NCI-H748 (cell line): ENCODE results near the gene LAMTOR1.
A peak's percentile ranks its signal among the peaks of the same experiment; 100 is the strongest.

Source experiments
- DNase-seq: peaks from one replicate; lab custom pipeline; 2025; ENCODE audit not compliant: unreplicated experiment; lab: John Stamatoyannopoulos, UW

The LAMTOR1 gene

DNA sequence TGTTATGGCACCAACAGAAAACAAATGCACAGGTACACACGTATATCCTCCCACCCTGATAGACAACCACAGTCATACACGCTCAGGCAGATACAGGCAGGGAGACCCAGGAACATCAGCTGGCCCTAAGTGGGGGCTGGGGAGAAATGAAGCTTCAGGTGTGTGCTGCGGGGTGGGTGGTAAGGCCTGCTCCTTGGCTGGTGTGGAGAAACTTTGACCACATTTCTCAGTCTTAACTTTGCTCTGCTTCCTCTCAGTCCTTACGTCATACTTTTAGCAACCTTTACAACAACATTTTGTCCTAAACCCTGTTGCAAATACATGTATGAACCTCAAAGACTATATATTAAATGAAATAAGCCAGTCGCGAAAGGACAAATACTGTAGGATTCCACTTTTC lies 16.1 kb upstream of the LAMTOR1 start:
- DNase-seq, result no peak

DNA sequence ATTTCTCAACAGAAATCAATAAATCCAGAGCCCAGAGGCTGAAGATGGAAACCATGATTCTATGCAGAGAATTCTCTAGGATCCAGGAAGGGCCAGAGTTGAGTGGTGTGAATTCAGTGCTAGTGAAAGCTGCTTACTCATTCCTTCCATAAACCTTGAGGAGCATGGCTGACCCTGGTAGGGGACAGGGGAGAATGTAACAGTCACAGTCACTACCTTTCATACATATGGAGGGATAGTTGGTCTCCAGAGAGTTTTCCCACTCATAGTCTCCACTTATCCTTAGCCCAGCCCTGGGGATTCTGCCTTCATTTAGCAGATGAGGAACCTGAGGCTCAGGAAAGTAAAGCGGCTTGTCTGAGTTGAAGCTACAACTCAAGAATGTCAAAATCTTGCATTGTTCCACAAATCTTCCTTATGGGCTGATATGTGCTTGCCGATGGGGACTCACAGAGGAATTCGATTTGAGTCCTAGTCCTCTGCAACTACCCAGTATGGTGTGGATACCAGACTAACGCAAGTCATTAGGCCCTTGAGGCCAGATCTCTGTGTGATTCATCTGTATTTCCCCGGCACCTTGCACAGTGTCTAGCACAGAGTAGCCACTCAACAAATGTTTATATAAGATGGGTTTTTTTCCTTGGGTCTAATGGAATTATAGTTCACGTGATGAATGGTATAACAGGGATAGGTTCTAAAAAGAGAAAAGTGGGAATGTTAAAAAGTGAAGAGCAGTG lies 13.1 kb upstream of the LAMTOR1 start:
- DNase-seq, result no peak

DNA sequence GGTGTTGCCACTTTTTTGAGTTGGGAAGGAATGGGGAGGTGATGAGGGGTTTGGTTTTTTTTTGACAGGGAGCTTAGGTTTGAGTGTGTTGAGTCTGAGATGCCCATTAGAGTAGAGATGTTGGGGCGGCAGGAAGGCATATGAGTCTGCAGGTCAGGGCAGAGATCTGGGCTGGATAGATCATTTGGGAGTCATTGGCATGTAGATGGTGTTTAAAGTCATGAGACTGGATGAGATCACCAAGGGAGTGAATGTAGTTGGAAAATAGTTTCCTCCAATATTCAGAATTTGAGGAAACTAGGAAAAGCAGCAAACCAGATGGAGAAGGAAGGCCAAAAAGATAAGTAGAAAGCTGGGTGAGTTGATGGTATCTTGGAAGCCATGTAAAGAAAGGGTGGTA lies 11.5 kb upstream of the LAMTOR1 start:
- DNase-seq, result no peak

DNA sequence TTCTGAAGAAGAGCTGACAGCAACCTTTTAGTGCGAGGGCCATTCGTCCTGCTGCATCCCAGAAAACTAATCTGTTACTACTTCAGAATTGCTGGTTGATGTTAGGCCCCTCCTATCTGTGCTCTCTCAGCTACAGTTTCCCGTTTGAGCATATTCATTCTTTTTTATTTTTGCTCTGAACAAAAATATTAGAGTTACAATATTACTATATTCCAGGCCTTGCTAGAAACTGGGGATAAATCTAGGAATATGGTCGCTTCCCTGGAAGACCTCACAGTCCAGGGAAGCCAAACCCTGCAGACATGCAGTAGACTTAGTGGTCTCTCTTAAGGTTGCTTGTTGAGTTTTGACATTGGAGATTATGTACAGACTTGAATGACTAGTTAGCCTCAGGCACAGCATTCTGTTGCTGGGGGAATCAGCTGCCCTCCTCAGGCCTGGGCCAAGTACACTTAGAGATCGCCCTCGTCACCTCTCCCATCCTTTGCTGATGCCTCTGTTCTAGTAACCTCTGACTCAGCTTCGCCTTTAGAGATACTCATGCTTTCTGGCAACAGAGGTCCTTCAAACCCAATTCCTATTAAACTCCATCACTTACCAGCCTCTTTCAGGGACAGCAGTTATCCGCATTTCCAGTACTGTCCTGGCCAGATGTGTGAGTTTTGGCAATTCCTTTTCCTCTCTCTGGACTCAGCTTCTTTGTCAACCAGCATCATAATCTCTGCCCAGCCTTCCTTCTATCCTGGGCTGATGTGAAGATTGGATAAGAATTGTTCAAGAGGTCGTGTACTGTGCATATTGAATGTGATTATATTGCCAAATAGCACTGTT lies 10.1 kb upstream of the LAMTOR1 start:
- no peak for DNase-seq

DNA sequence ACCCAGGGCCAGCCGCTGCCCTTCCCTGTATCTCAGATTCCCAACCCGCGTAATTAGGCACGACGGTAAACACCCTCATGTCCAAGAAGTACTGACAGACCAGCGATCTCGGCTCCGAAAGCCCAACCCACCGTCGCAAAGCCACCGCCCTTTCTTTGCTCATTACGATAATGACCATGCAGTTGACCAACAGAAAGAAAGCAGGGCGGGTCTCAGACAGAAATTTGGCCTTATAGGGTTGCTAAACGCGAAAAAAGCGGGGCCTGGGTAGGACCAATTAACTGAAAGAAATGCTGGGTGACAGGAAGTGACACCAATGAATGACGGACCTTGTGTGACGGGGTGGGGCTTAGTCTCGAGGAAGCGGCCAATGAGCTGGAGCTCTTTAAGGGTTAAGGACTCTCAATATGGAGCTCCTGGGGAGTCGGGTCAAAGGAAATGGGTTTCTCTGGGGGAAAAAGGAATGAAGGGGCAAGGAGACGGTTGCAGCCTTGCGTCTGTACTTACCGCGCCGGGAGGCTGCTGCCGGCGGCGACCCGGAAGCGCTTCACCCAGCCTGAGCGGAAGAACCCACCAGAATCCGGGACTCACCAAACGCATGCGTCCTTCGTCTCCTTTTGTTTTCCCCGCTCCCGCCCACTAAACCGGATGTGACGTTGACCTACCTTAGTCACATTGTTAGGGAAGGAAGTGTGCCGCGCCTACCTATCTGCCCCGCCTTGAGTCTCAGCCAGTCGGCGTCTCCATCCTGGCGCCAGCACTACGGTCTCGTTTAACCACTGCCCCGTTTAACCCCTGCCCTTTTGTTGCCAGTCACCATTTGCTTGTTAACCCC lies 9.3 kb upstream of the LAMTOR1 start, which contains the start of gene ANAPC15:
Gene ANAPC15 (minus strand): TSS at position 553 of the 835 bp plus-strand sequence. CDS start 1,419 bp downstream, outside the sequence.
- peak; percentile 100 for DNase-seq

DNA sequence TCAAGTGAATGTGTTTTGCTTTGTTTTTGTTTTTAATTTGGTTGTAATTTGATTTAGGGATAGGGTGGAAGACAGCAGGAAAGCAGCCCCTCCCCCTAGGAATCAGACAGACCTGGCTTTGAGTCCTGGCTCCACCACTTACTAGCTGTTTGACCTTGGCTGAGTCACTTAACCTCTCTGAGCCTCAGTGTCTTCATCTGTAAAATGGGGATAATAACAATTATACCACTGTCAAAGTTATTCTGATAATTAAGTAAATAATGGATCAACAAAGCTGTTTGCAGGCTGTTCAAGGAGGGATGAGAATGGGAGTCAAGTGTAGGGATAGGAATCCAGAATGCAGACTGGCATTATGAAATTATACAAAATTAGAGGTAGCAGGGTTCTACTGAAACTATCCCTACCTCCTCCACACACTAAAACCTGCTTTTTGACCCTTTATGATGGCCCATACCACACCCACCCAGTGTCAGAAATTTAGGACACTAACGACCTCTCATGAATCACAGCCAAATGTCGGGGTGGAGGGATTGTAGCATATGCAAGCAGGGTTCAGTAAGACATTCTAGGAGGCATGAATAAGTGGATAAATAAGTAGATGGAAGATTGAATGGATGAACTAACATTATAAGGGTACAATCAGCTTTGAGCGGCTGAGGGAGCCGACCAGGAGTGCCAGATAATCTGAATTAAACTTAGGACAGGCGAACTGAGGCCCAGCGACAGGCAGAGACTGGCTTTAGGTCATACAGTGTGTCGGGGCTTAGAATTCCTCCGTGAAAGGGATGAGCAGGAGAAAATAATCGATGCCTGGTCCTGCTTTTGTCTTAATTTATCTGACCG lies 8.4 kb upstream of the LAMTOR1 start:
- no peak for DNase-seq

DNA sequence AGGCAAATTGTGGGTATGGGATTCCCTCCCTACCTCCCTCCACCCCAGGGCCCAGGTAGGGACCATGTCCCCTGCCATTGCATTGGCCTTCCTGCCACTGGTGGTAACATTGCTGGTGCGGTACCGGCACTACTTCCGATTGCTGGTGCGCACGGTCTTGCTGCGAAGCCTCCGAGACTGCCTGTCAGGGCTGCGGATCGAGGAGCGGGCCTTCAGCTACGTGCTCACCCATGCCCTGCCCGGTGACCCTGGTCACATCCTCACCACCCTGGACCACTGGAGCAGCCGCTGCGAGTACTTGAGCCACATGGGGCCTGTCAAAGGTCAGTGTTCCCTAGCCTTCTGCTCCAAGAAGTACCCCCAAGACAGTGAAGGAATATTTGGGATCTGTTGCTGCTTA lies 2.8 kb upstream of the LAMTOR1 start, which contains the start of gene TOMT:
Gene TOMT (plus strand): TSS at position 37 of the 400 bp plus-strand sequence. CDS start 28 bp downstream, at position 65.
- DNase-seq, result no peak

DNA sequence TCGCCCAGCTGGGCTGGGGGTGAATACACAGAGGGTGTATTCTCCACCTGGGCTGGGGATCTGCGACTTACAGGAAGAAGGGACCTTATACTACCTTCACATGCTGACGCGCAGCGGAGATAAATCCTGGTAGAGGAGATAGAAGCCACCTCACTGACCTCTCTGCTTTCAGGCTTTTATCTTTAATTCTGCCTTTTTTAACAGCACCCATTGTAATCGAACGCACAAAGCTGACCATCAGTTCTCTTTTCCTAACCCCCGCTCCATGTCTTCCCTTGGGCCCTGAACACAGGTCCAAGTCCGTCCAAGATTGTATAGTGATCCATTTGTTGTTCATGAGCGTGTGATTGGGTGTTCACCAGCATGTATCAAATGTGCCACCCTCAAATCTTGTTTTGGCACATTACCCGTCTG lies 664 bp upstream of the LAMTOR1 start:
- DNase-seq, result no peak

DNA sequence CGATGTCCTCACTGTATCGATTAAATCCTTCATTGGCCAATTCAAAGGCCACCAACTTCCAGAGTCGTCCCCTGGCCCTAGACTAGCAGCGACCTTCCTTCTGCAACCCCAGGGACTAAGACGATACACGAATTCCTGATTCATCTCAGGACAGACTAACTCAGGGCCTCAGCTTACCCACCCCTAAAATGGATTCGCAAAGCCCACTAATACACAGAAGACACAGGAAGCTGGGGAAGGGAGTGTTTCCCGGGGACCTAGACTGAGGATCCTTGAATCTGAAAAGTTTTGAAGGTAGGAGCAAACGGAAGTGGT lies 509 bp downstream of the LAMTOR1 start:
- DNase-seq, result no peak

DNA sequence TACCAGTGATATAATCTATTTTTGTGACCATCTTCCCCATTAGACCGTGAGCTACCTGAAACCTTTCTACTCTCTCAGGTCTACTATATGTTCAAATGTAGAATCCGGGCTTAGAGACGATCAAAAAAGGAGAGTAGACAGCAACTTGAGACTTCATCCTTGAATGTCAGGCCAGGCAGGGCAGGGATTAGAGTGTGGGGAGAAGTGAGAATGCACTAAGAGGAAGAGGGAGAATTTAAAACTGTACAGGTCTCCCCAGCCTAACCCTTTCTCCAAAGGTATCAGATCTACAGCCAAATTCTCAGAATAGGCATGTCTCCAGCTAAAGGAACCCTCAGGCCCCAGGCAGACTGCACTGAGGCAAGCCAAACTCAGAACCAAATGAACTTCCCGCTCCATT lies 935 bp downstream of the LAMTOR1 start:
- no peak for DNase-seq

DNA sequence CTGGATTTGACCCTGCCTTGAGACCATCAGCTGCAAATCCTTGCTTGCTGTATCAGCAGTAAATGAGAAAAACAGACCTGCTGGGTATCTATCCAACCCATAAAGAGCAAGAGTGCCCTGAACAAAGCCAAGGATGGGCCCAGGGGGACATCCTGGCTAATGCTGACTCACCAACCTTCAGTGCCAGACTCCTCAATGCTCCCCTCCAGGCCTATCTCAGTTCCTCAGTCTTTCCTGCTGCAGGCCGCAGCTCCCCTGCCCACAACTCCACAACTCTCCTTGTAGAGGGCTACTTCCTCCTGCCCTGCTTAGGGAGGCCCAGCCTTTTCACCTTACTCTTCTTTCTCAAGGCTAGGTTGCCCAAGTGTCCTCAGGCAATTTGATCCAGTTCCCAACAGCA lies 2.6 kb downstream of the LAMTOR1 start:
- DNase-seq, result no peak

DNA sequence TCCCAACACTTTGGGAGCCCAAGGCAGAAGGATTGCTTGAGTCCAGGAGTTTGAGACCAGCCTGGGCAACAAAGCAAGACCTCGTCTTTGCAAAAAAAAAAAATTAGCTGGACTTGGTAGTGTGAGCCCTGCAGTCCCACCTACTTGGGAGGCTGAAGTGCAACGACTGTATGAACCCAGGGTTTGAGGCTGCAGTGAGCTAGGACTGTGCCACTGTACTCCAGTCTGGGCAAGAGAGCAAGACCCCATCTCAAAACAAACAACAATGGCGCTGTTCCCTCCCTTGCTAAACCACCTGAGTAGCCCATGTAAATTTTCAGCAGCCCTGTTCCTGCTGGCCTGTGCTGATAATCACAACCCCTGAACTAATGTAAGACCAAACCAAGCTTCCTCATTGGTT lies 3.1 kb downstream of the LAMTOR1 start:
- DNase-seq, result no peak

DNA sequence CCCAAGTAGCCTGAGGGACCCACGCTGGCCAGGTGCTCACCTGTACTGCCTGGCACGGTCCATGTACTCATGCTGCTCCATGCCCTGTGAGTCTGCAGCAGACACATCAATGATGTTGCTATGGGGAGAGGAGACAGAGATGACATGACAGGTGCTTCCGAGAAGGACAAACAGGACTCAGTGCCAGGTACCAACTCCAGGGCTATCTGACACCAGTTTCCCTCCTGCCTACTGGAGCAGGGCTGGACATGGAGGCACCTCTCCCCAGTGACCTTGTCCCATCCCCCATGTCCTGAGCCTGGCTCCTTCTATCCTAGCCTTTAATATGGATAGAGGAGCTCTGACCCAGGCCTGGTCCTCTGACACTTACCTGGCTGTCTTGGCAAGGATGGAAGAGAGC lies 4.4 kb downstream of the LAMTOR1 start:
- no peak for DNase-seq

DNA sequence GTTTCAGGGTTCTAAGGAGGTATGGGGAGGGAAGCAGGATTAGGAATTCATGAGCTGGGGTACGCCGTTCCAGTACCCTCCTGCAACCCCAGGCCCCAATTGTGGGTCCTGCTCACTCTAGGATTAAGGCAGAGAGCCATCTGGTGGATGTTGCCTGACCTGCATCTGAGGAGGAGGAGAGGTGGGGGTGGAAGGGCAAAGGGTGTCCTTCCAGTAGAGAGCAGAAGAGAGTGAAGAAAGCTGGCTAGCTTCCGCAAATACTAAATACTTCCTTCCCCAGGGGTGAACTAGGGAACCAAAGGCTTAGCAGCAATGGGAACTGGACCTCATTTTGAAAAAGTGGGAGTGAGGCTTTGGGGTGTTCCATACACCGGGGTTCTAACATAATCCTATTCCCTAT lies 11.8 kb downstream of the LAMTOR1 start:
- peak; percentile 46 for DNase-seq

DNA sequence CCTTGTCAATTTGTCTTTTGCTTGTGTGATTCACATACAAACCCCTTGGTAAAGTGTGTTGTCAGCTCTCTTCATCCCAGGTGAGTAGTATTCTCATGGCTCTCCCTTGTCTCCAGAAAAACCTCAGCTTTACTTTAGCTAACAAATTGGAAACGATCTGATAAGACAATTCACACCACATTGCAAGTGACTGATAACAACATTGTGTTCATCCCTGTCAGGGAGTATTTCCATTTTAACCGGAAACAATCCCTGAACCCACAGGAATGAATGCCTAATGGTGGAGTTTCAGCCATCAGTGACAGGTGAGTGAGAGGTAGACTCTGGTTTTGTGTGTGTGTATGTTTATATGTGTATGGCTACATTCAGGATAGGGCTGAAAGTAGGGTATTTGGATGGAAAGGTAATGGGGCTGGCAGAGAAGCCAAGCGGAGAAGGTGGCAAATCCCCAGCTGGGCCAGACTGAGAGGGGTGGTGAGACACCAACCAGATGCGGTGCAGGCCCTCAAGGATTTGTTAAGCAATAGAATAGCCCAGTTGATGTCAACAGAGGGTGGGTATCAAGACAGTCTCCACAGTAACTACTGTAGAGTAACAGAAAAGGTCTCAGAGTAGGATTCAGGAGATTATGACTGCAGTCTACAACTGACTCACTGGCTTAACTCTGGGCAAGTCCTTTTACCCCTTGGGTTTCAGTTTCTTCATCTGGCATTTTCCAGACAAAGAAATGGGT lies 14.9 kb downstream of the LAMTOR1 start:
- no peak for DNase-seq

DNA sequence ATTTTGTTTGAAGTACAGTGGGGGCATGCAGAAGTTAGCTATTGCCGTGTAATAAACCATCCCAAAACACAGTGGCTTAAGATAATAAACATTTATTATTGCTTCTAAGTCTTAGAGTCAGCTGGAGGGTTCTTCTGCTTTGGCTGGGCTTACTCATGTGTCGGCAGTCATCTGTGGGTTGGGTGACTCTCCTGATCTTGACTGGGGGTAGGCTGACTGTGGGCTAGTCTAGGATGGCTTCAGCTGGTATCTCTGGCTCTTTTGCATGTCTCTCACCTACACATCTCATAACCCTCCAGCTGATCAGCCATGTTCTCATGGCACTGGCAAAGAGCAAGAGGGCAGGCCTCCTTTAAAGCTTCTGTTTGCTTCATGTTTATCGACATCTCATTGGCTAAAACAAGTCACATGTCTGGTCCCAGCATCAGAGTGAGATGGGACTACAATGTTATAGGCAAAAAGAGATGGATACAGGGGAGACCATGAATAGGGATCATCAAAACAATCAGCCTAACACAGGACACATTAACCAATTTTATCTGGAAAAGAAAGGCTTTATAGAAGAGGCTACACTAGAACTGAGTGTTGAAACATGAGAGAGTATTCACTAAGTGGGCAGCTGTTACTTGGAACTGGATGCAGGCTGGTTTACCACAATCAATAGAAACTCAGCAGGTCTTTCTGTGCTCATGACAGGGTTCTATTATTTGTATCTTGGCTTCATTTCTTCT lies 17.3 kb downstream of the LAMTOR1 start:
- DNase-seq, result no peak

DNA sequence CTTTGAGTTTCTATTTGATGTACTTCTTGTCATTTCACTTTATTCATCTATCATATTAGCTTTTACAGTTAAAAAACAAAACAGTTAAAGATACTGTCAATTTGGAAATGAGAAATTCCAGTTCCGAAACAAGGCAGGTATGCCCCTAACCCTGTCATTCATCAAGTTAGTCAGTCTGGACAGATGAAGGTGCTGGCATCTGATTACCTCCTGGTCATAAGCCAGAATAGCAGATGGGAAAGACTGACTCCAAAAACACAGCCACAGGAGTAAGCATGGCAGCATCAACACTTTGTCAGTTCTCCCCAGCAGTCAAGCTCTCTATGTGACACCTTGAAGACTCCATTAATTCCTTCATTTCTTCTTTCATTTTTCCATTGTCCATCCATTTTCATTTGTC lies 18.1 kb downstream of the LAMTOR1 start:
- DNase-seq, result no peak

DNA sequence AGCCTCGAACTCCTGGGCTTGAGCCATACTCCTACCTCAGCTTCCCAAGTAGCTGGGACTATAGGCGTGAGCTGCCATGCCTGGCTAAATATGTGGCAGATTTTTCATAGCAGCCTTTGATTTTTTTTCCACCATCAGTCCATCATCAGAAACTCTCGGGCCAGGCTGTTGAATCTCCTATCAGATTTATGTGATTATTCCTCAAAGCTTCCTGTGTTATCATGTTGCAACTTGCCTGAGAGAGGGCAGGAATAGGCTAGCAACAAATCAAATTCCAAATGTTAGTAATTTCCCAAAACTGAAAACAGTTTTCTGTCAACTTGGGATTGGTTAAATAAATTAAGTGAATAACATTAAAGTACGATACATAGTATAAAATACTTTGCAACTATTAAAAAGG lies 19.0 kb downstream of the LAMTOR1 start:
- no peak for DNase-seq

DNA sequence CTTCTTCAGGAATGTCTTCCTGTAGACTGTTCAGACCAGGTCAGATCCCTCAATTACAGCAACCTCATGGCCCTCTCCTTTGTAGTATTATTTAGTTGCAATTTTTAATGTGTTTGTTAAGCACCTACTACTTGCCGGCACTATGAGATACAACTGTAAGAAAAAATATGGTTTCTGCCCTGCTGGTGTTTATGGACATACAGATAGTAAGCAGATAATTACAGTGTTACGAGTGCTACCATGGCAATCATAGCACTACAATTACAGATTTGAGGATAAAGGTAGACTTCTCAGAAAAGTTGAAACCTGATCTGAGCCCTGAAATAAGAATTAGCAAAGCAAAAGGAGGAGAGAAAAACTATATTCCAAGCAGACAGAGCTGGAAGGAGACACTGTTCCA lies 19.7 kb downstream of the LAMTOR1 start:
- DNase-seq, result no peak
